Hindlimb muscle (tissue), 1 donor: ENCODE measurements around the gene P2RX3. TPM values are rescaled to one million over a fixed set of nuclear protein-coding genes. Genes with fewer than 3 reads are reported as not detected.
"Not testable (repeated sequence)": the region's sequence is repeated elsewhere in the genome, so short reads cannot be mapped to it uniquely, and the experiment has no call there.

ENCODE experiments used
- DNase-seq: peaks from one replicate; pipeline ENCODE4 v3.0.0-alpha.2; 2013
- polyA plus RNA-seq: library from polyadenylated mRNA; unstranded; fragments of 120-200 nt; gene quantifications from one replicate; pipeline ENCODE4 v1.2.1, GENCODE V29; 2013; ENCODE audit not compliant: insufficient read length

P2RX3 gene
- polyA plus RNA-seq, 1 donor, result 4.2 TPM

GRCh38 chr11:57399972-57400578, 61.9 kb downstream of the P2RX3 start:
- DNase-seq, result no peak

GRCh38 chr11:57402188-57403002, 64.2 kb downstream of the P2RX3 start:
- no peak for DNase-seq

GRCh38 chr11:57403003-57403801, 65.0 kb downstream of the P2RX3 start:
- not testable (repeated sequence) for DNase-seq

GRCh38 chr11:57403802-57404147, 65.6 kb downstream of the P2RX3 start:
- no peak for DNase-seq

GRCh38 chr11:57405271-57405860, 67.2 kb downstream of the P2RX3 start:
- DNase-seq, result no peak

GRCh38 chr11:57406337-57406904, 68.3 kb downstream of the P2RX3 start:
- DNase-seq, result no peak

- DNase-seq, result no peak
Observed at GRCh38 chr11:57407010-57407920, 69.1 kb downstream of the P2RX3 start.

- DNase-seq, result no peak
Observed at GRCh38 chr11:57407941-57408475, 69.9 kb downstream of the P2RX3 start.

GRCh38 chr11:57408771-57409170, 70.6 kb downstream of the P2RX3 start:
- DNase-seq, result no peak

GRCh38 chr11:57409321-57410100, 71.4 kb downstream of the P2RX3 start:
- DNase-seq, result no peak

- no peak for DNase-seq
Observed at GRCh38 chr11:57410287-57410686, 72.1 kb downstream of the P2RX3 start.

GRCh38 chr11:57413681-57414080, 75.5 kb downstream of the P2RX3 start:
- DNase-seq, result no peak

GRCh38 chr11:57414612-57415212, 76.6 kb downstream of the P2RX3 start:
- no peak for DNase-seq

- no peak for DNase-seq
Observed at GRCh38 chr11:57416436-57416835, 78.3 kb downstream of the P2RX3 start.

- no peak for DNase-seq
Observed at GRCh38 chr11:57417056-57417455, 78.9 kb downstream of the P2RX3 start.

- no peak for DNase-seq
Observed at GRCh38 chr11:57418131-57418530, 80.0 kb downstream of the P2RX3 start.

GRCh38 chr11:57419146-57419545, 81.0 kb downstream of the P2RX3 start:
- no peak for DNase-seq

- DNase-seq, result no peak
Observed at GRCh38 chr11:57421066-57421465, 82.9 kb downstream of the P2RX3 start.

GRCh38 chr11:57421805-57422204, 83.7 kb downstream of the P2RX3 start:
- no peak for DNase-seq
